Testis (tissue), 3 donors: Measurements from ENCODE around the gene SMOC1. TPM values are rescaled to one million over a fixed set of nuclear protein-coding genes. Genes with fewer than 3 reads are reported as not detected.
A peak's percentile ranks its signal among the peaks of the same experiment; 100 is the strongest.

Source experiments
- DNase-seq: peaks from one replicate; pipeline ENCODE4 v3.0.0-alpha.2; 2019
- H3K27ac ChIP-seq, 2 donors: fragments of 200-600 bp; sonication (generic); one replicate each; pipeline ENCODE4 v1.5.1; 2019
- H3K27me3 ChIP-seq: fragments of 200-600 bp; sonication (generic); one replicate; pipeline ENCODE4 v1.5.1; 2019
- H3K36me3 ChIP-seq: fragments of 200-600 bp; sonication (generic); one replicate; pipeline ENCODE4 v1.5.1; 2017; ENCODE audit warnings: low read depth; ENCODE audit errors: missing control alignments
- H3K4me1 ChIP-seq: fragments of 200-600 bp; sonication (generic); one replicate; pipeline ENCODE4 v1.5.1; 2019
- H3K4me3 ChIP-seq, 2 donors: fragments of 200-600 bp; sonication (generic); one replicate each; pipeline ENCODE4 v1.5.1; 2017 to 2019
- H3K9me3 ChIP-seq: fragments of 200-600 bp; sonication (generic); one replicate; pipeline ENCODE4 v1.5.1; 2017
- CTCF ChIP-seq, 3 experiments: fragments of 450-650 bp in 2 of 3; fragments of 200-600 bp in 1 of 3; sonication (generic) in 1 of 3; IDR thresholded peaks; one replicate each; pipeline ENCODE4 v1.5.1; 2016 to 2019; ENCODE audit warnings: antibody characterized with exemption in 3 of 3, mild to moderate bottlenecking in 2 of 3, moderate library complexity in 1 of 3
- POLR2A ChIP-seq: fragments of 450-650 bp; IDR thresholded peaks from one replicate; pipeline ENCODE4 v1.6.1; 2017; ENCODE audit warnings: antibody characterized with exemption, mild to moderate bottlenecking, moderate library complexity
- WGBS, 2 donors: methylation state at CpG; one replicate each; pipeline ENCODE4 v1.1.5; 2018; 5-methylcytosine and 5-hydroxymethylcytosine counted together
- intact Hi-C: fragments of 100-400 bp; cut with DNase I; formaldehyde crosslinking; loops from one replicate; pipeline ENCODE4 v1.15.1; 2023; ENCODE audit warnings: low total_unique reads
- polyA plus RNA-seq: library from polyadenylated mRNA; stranded (reverse); fragments of 350-450 nt; fragmentation: Illumina TruSeq; extraction: RNeasy Lipid Tissue Mini Kit (QIAGEN cat#74804); gene quantifications from one replicate; pipeline ENCODE4 v1.2.3, GENCODE V29; 2014; ENCODE audit warnings: low read depth, low replicate concordance; ENCODE audit not compliant: insufficient read depth
- total RNA-seq, 2 donors: library from RNA; depleted of rRNA; stranded (reverse); fragments of >200 nt; gene quantifications; one replicate each; pipeline ENCODE4 v1.2.3, GENCODE V29; 2016

Gene SMOC1
- total and polyA plus RNA-seq, 3 donors from 2014 or later = 88.2 to 248 (median 143) TPM

- Histone ChIP-seq H3K9me3 (no peaks in the 10 kb centered on the region), H3K27me3 (no peaks in the 10 kb centered on the region), H3K36me3 (no peaks in the 10 kb centered on the region), H3K27ac (no peak overlapping the region), H3K4me3 (no peak overlapping the region), H3K4me1 (peaks cover 37% of the 10 kb centered on the region)
- intact Hi-C loops = no loop called here
- TF ChIP-seq POLR2A (no peak), CTCF (IDR thresholded peaks at IDR 0.05) (peak; percentile 28 to 51 (median 45))
- peak; percentile 57 for DNase-seq
- 68 to 75% methylated on average over 2 of the region's 2 CpGs for WGBS, 2 donors
Measured at GRCh38 chr14:70013271-70013873, 134.2 kb downstream of the SMOC1 start.

DNA sequence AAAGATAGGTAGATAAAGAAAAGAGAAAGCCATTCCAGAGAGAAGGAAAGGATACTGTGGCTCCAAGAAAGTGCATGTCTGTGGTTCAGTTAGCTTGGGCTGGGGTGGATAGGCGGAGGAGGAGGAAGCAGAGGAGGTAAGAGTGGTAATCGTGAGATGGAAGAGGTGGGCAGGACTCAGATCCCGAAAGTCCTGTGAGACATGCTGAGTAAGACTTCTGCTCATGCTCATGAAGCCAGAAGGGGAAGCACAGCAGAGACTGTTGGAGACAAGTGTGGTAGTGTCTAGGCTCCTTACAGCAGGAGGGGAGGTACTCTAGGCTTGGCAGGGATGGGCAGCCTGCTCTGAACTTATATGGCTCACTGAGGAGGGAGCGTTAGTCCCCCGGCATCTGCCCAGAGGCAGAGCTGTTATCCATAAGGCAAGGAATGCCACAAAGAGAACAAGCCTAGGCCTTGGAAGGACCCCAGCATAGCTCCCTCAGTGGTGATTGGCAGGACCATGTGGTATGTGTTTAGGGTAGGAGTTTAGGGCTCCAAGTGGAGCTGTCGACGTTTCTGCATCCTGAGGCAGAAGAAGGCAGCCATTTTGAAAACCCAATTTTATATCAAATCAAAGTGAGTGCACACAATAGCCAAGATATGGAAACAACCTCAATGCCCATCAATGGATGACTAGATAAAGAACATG is 135.3 kb downstream of the SMOC1 start:
- H3K9me3 ChIP-seq = no peaks in the 10 kb centered on the region
- 83 to 90% methylated on average over 7 of the region's 7 CpGs for WGBS, 2 donors
- peaks cover 40% of the 10 kb centered on the region for H3K4me1 ChIP-seq
- DNase-seq = no peak
- H3K27ac ChIP-seq = no peak overlapping the region
- intact Hi-C loops = no loop called here
- no peaks in the 10 kb centered on the region for H3K27me3 ChIP-seq
- TF ChIP-seq POLR2A (no peak), CTCF (IDR thresholded peaks at IDR 0.05) (no peak)
- H3K4me3 ChIP-seq = no peak overlapping the region
- no peaks in the 10 kb centered on the region for H3K36me3 ChIP-seq

DNA sequence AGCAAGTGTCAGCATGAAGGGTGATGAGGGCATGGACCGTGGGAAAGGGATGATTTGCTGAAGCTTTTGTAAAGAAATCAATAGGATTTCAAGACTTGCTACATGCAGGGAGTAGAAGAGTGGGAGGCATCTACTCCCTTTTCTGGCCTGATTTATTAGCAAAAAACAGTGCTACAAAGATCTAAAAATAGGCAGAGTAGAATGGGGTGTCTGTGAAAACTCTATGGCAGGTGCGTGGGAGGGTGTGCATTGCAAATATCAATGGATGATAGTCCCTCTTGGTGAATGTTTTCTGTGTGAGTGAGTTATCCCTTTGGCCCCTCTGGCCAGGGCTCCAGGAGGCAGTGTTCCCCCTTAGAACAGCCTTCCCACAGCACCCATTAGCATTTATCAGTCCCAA is 139.0 kb downstream of the SMOC1 start:
- Histone ChIP-seq H3K4me1 (peaks cover 61% of the 10 kb centered on the region), H3K27ac (peak overlapping the region; percentile 50 to 74), H3K27me3 (no peaks in the 10 kb centered on the region), H3K36me3 (no peaks in the 10 kb centered on the region), H3K4me3 (no peak overlapping the region), H3K9me3 (no peaks in the 10 kb centered on the region)
- DNase-seq = peak; percentile 95
- TF ChIP-seq POLR2A (no peak), CTCF (IDR thresholded peaks at IDR 0.05) (no peak)
- 43 to 51% methylated on average over 2 of the region's 2 CpGs for WGBS, 2 donors
- intact Hi-C loops = no loop called here

GRCh38 chr14:70018713-70019211 is 139.5 kb downstream of the SMOC1 start:
- TF ChIP-seq CTCF (IDR thresholded peaks at IDR 0.05) = no peak
- no peak for TF ChIP-seq POLR2A
- no peaks in the 10 kb centered on the region for H3K27me3 ChIP-seq
- 18 to 20% methylated on average over 1 to 9 of the region's 9 CpGs for WGBS, 2 donors
- H3K4me3 ChIP-seq = no peak overlapping the region
- H3K4me1 ChIP-seq = peaks cover 61% of the 10 kb centered on the region
- no peaks in the 10 kb centered on the region for H3K36me3 ChIP-seq
- peak; percentile 57 for DNase-seq
- H3K27ac ChIP-seq = peak overlapping the region; percentile 50 to 74
- intact Hi-C loops = no loop called here
- H3K9me3 ChIP-seq = no peaks in the 10 kb centered on the region
